NCI-H146 (cell line): Measurements from ENCODE around the gene AOPEP.

ENCODE experiments used
- DNase-seq: peaks from one replicate; lab custom pipeline; 2025; lab: John Stamatoyannopoulos, UW

AOPEP gene

DNA sequence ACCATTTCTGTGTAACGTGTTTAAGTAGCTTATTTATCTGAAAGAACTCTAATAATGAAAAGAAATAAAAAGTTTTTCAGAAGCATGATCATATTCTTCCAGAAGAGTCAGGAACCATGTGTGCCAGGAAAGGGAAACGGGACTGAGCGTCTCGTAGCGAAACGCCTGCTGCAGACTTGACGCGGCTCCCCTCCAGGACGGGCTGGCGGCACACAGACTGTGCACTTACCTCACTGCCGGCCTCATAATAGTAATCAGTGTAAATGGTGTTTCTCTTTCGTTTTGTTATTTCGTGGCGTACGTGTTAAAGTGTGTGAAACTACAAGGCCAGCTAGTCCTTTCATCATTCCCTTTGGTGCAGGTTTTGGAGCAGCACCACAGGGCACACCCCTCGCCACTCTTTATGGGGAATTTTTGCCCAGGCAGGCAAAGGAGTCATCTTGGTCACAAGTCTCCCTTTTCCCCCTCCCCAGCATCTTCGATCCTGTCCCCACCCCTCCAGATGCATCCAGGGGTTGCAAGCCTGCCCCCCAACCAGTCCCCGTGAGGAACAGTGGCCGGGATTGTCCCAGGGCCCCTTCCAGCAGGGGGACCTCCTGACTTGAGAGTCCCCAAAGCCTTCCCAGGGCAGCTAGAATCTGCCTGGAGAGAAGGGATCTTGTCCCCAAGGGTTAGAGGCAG, 357.9 kb downstream of the AOPEP start:
- DNase-seq, result no peak

DNA sequence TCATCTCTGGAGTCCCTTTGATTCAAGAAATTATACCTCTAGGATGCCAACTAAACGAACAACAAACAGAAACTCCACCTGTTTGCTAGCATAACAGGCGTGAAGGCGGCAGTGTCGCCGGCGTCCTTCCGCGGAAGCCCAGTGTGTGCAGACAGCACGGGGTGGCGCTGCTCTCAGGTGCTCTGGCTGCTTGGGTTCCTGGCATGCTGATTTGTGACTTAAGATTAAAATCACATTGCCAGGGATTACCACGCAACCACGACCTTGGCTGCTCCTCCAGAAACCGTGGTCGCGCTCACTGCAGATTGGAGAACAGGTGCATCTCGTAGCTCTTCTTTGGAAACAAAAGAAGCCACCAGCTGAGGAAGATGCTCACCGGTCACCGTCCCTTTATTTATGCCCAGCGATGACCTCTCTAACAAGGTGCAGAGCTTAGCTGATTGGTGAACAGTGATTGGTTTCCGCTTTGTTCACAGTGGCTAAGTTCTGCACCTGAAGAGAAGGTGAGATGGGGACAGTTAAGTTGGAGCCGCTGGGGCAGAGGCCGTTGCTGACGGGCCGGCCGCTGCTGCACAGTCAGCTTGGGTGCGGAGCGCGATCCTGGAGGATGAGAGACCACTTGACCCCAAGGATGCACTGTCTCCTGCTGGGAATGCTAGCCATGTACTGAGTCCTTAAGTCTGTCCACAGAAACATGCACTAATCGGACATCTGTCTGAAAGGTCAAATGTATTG, 358.7 kb downstream of the AOPEP start:
- no peak for DNase-seq

DNA sequence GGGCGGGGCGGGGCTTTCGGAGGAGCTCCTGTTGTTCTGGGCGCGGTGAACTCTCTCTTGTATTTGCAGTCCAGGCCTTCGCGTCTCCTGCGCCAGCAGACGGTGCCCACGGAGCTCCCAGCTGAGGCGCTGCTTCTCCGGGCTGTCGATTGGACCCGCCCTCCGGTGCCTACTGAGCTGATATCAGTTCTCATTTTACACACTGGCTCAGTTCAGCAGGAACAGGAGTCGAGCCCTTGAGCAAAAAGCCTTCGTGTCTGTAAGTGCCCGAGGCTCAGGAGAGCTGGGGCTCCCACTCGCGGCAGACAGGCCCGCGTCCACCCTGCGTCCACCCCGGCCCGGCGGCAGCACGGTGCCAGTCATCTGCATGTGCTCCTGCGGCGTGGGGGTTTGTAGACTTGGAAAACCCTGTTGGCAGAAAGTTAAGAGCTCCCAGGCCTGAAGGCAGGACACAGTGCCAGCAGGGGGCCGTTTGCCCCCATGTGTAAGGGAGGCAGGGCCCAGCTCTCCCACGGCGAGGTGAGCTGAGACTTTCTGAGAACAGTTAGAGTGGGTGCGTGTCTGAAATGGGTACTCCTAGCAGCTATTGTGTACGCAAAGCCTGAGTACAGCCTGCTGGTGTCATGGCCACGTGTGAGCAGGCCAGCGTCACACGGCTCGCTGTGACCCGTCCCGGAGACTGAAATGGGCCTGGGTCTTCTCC, 359.5 kb downstream of the AOPEP start:
- no peak for DNase-seq

DNA sequence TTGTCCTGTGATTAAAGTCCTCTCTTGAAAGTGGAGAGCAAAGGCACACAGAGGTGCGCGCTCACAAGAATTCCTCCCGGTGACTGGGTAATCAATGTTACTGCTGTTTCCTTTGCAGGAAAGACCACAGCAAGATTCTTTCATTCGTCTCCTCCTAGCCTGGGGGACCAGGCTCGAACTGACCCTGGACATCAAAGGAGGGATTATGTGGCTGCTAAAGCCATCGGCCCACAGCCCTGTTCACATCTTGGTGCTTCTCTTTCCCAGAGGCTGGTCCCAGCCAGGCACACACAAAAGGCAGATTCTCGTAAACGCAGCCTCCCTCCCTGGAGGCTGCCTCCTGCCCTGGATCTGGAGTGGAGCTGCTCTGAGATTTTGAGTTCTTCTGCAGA, 360.1 kb downstream of the AOPEP start:
- DNase-seq, result no peak

DNA sequence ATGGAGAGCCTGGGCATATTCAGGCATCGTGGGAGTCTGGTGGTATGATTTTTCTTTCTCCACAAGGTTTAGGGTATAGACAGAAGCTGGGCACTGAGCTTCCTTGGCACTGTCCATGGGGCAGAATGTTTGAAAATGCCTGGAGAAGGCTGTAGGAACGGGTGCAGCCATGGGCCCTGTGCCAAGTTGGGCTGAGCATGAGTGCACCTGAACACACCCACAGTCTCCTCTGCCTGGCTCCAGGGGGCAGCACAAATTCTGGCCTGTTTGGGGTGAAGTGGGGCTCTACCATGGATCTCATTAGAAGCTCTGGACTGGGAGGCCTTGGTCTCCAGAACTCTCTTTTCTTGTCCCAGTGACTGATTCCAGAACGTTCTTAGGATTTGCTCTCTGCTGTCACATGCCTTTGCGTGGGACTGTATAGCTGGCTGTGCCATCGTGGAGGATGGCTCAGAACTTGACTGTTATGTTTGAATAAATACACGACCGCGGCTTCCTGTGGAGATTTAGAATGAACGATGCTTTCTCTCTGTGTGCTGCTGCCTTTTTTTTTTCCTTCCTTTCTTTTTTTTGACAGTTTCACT, 361.3 kb downstream of the AOPEP start:
- DNase-seq, result no peak

DNA sequence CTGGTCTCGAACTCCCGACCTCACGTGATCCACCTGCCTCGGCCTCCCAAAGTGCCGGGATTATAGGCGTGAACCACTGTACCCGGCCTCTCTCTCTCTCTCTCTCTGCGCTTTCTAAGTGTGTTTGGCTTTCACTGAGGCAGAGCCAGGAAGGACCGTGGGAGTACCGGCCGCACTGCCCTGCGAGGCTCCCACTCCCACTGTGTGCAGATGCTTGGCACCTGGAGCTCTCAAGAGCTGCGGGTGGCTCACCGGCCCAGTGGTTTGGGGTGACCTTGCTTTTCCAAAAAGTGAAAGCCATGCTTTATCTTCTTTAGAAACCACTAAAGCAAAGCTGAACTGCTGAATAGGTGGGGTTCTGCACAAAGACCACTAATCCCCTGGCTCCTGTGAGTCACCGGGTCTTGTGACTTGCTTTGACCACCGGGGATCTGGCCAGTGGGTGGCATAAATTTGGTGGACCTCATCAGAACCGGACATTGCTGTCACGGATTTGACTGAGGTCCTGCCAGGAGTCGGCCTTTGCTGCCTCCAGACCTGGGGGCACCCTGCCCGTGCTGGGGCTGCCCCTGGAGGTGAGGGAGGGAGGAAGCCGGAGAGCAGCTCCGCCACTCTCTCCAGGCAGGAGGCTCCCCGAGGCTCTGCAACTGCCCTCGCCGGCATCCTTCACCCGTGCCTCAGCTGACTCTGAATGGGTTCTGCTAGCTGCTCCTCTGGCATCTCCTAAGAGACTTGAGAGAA, 362.1 kb downstream of the AOPEP start:
- no peak for DNase-seq

DNA sequence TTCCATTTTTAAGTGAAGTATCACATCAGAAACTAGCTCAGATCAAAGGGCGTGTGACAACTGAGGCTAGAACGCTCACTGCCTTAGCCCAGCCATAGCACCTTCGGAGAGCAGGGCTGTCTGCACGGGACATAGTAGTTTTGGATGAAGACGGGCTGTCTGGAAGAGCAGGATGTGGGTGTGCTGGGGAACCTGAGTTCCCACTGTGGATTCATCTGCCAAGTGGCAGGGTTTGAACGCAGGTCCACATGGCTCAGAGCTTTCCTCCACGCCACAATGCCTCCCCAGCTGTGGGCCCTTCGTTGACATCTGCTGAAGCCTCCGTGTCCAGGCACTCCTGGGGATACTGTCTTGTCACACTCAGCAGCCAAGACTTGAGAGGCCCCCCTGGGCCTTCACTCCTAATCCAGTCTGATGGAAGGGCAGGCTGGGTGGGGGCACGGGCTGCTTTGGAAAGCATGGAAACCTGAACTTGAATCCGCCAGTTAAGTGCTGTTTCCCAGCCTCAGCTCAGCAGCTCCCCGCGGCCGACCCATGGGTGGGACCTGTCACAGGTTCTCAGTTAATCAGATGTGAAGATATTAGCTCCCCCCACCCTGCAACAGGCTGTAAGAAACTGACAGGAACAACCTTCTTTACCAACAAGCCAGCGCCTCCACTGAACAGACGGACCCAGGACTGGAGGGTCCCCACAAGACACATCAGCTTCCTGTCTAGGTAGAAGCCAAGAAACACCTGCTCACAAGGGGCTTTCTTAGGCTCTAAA, 362.9 kb downstream of the AOPEP start:
- DNase-seq, result no peak

DNA sequence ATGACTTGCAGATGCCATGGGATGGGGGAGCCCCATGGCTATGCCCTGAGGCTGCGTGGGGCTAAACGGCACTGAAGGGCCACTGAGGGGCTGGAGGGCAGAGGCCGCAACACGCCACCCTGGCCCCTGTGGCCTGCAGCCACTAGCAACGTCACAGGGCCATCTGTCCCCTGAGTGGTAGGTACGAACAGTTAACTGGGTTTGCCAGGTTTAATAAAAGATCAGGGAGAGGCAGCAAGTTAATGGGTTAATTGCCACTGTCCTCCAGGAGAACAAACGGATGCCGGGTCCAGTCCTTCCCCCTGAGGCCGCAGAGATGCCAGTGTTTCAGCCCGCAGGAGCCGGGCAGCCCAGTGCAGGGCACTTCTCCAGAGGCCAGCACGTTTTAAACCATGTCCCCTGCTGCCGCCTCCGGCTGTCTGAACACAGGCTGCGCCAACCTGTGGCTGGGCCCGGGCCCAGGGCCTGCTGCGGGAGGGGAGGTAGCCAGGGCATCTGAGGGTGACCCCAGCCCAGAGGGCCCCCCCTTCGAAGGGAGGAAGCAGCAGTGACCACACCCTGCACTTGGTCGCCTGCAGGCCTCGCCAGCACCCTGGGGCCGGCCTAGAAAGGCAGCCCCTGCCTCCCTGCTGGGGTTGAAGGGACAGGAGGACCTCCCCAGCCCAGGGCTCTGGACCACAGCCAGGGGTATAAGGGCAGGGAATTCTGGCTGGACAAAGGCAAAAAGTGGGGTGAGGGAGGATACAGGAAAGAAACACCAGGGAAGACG, 363.7 kb downstream of the AOPEP start:
- no peak for DNase-seq

DNA sequence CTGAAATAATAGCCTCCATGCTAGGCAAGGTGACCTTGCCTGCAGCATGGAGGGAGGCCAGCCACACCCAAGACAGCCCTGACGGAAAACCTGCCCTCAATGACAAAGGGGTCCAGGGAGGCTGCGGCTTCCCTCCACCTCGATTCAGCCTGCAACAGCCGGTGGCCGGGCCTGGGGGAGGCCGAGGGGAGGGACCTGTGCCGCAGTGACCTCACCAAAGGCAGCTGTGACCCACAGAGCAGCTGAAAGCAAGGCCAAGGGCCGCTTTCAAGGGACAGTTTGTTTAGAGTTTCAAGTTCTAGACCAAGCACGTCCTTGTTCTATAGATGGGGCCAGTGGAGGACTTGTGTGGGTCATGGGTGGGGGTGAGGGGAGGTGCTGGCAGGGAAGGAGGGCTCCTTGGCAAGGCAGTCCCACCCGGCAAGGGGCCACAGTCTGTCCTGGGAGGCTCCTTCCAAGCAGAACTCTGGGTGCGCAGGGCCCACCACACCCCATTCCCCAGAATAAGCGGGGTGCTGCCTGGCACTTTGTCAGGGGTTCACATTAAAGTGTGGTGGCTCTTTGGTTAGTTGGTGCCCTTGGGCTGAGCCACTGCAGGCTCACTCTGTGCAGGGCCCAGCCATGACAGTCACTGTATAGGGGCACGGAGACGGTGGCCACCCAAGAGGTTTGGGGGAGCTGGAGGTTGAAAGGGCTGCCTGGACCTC, 364.5 kb downstream of the AOPEP start:
- no peak for DNase-seq

DNA sequence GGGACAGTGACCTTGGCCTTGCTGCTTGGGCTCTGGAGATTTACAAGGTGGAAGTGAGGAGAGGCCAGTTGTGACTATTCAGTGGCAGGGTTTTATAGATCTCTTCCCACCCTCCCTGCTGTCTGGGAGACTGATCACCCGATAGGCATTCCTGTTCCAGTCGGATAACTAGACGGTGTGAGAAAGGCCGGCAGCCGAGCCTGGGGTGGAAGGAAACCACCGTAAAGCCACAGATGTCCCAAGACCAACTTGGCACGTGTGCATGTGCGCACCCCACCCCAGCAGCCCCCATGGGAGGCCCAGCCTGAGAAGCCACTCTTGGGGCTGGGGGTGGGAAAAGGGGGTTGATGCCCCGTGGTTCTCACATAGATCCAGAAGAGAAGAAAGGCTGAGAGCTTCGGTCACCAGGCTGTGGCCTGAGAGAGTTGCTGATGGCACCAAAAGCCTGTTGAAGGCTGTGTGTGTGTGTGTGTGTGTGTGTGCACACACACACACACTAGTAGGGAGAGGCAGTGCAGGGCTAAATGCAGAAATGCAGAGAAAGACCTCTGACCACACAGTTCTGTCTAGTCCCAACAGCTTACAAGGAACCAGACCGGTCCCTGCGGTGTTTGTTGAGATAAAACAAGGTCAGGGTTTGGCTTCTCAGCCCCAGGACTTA, 365.2 kb downstream of the AOPEP start:
- DNase-seq, result no peak

DNA sequence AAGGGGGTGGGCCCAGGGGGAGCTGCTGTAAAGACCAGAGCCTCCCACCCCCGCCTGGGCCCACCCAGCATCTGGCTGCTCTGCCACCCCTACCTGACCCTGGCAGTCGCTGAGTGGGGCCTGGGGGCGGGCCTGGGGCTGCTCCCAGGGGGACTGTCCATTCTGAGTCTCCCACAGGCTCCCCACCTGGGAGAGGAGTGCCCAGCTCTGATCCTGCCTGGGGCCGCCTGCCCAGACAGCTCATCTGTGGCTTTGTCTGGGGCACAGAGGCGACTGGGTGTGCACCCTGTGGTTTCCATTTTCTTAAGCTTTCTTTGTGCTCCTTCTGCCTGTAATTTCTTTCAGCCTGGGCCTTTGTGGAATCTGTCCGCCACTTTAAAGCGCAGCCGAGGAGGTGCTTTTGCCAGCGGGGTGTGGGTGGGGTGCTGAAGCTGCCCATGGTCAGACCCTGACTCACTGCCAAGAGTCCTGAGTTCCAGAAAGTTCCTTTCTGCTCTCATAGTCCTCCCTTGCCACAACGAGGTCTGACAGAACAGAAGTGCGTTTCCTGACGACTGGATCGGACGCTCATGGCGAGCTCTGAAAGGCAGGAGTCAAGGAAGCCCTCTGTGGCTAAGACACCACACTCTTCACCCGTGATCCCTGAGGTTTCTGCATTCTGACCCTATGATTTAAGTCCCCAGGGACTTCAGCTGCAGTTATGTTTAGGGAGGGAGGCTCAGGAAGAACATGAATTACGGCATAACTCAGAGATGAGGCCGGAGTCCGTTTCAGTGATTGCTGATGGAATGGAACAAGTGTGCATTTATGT, 366.0 kb downstream of the AOPEP start:
- DNase-seq, result no peak

DNA sequence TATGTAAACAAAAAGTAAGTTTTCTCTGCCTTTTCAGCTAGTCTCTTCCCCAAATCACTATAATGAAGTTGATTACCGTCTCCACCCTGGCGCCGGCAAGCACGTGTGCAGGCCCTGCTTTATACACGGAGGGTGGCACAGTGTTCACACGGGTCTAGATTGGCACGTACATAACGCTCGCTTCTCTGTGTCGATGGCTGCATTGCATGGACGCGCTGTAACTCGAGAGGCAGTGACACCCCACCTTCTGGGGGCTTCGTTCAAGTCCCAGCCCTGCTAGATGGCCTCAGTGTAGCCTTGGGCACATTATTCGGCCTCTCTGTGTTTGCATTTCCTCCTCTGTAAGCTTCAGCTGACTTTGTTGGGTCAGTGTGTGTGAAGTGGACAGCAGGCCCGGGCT, 367.1 kb downstream of the AOPEP start:
- no peak for DNase-seq

DNA sequence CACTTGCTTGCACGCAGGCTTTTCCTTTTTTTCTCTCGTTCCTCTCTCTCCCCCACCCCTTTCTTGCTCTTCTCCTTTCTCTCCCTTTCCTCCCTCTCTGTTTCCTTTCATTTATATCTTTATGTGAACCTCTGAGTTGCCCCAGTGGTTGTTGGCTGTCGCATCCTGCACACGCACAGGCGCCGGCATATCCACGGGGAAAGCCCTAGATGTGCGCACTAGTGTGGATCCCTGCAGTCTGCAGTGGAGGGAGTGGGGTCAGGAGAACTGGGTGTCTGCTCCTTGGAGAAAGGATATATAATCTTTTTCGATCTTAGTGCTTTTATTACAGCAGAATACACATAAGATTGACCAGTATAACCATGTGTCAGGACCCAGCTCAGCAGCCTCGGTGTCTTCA, 367.5 kb downstream of the AOPEP start:
- no peak for DNase-seq

DNA sequence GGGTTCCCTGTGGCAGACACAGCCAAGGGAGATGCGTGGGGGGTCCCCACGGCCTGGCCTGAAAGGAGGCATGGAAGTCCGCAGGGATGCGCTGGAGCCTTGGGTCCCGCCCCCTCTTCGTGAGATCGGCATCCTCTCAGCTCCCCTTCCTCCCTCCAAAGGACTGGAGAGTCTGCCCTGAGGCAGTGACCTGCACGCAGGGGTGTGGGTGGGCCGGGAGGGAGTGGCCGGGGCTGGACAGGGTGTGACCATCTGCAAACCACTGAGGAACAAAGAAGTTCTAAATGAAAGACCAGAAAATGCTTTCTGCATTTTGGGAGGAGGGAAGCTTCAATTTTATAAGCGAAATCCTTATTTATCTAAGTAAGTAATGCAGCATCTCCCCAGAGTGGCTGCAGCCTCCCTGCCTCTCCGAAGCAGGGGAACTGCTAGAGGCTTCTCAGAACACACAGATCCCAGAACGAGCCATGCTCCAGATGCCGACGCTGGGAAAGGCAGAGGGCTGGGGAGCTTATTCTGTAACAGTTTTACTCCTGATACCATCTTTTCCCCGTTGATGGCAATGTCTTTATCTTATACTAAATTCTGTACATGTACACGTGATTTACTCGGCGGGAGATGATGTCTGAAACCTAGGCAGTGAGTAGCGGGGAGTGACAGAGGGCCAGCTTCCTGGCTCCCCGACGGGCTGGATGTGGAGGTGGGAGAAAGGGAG, 369.3 kb downstream of the AOPEP start:
- DNase-seq, result no peak

DNA sequence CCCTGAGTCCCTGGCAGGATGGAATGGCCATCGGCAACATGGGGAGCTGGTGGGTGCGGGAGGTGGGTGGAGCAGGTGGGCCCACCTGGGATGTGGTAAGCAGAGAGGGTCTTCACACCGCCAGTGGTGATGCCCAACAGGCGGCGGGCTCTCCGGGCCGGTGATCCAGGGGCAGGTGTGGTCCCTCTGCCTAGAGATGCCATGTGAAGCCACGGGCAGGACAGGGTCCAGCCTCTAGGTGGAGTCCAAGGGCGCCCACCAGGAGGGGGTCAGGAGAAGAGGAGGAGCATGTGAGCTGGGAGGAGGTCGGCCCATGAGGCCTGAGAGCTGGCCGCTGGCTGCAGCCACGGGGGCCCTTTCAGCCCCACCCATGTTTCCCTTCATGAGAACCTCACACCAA, 369.9 kb downstream of the AOPEP start:
- no peak for DNase-seq

DNA sequence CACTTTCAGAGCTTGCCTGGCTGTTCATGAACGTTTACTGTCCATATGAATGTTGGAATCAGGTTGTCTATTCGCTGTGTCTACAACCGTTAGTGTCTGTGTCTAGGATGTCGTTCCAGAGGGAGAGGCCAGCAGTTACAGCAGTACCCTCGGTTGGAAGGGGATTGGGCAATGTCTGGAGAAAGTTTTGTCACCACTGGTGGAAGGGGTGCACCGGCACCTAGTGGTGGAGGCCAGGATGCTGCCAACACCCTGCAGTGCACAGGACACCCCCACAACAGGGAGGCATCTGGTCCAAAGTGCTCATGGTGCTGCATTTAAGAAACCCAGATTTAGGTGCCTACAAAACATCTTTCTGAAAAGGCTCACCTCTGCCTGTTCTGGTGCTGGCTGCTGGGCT, 370.3 kb downstream of the AOPEP start:
- DNase-seq, result no peak

DNA sequence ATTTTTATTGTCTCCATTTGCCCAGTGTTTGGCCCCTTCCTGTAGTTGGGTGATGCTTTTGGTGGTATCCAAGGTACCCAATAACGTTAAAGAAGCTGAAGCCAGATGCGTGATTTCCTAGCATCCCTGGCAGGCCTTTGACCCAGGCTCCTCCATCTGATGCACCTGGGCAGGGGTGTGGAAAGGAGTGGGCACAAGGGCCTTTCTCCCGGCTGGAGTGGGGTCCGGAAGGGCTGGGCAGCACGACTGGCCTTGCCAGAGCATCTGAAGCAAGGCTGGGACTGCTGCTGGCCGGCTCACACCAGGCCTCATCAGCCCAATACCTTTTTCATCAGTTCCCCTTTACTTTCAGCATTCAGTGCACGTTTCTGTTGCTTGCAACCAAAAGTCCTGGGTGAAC, 370.8 kb downstream of the AOPEP start:
- DNase-seq, result no peak

DNA sequence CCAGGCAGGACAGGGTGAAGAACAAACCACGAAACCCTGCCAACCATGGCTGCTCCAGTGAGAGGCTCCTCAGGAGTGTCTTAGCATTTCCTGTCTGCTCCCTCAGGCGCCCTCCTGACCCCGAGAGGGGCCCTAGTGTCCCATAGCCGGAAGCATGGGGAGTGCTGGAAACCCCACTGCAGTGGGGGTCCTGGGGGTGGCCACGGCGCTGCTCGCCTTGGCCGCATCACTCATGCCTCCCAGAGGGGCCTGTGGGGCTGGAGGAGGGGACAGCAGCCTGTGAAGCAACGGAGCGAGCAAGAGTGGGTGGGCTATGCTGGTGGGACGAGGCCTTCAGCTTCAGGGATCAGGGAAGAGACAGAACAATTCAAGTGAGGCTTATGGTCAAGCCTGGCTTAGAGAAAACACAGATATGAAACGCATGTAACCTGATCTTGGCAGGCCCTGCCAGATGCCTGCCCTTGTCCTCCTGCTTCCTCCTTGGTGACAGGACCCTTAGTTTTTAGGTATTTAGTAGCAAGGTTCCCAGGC, 372.0 kb downstream of the AOPEP start:
- DNase-seq, result no peak
